HepG2 (cell line): ENCODE results near the gene SLC25A44. TPM values are rescaled to one million over a fixed set of nuclear protein-coding genes. Genes with fewer than 3 reads are reported as not detected.
A peak's percentile ranks its signal among the peaks of the same experiment; 100 is the strongest.

Experiments used
- ATAC-seq: fragments of 200-7000 bp; cut with Tn5 transposase; 3 replicates; pipeline ENCODE4 v1.9.1; 2020; ENCODE audit warnings: mild to moderate bottlenecking, moderate library complexity
- BruUV-seq: library from RNA; stranded (reverse); fragments of 400-500 nt; replicated peaks from 2 replicates; lab custom pipeline; 2021; lab: Mats Ljungman, UMichigan
- CTCF ChIA-PET: fragments of 300-600 bp; formaldehyde crosslinking; extraction: SDS; loops from one replicate; lab custom pipeline; 2021; ENCODE audit warnings: low total read pairs, inconsistent platforms, low intra/inter-chr PET ratio; lab: Yijun Ruan, JAX
- POLR2A ChIA-PET: fragments of 350-600 bp; sonication (Branson Sonifier 250); formaldehyde crosslinking; loops from one replicate; lab custom pipeline; 2020; ENCODE audit warnings: antibody characterized with exemption, inconsistent platforms; lab: Yijun Ruan, JAX
- DNase-seq: peaks from one replicate; pipeline ENCODE4 v3.0.0-alpha.2; 2015; ENCODE audit warnings: low spot score
- FAIRE-seq: peaks from 3 replicates; lab custom pipeline; 2011; peaks lifted over from hg19 to GRCh38; lab: Jason Lieb, UNC
- H2AFZ ChIP-seq: one replicate; pipeline ENCODE4 v1.6.1; 2011; ENCODE audit warnings: low read length, inconsistent platforms
- H3K27ac ChIP-seq: fragments of 300-600 bp; 3 replicates; pipeline ENCODE4 v1.8.0; 2011; ENCODE audit warnings: mixed run types, mild to moderate bottlenecking, mixed read lengths, low read length, inconsistent platforms; ENCODE audit not compliant: insufficient read depth; ENCODE audit errors: extremely low read length
- H3K27me3 ChIP-seq, 2 experiments: fragments of 200-600 bp in 1 of 2; 2 replicates in 1 of 2; 3 replicates in 1 of 2; pipeline versions ENCODE4 v1.6.0 to v1.8.0; 2011; ENCODE audit warnings: low read length in 2 of 2, mild to moderate bottlenecking in 2 of 2, moderate library complexity in 2 of 2, inconsistent platforms in 1 of 2; ENCODE audit not compliant: insufficient read depth in 2 of 2, control insufficient read depth in 1 of 2
- H3K36me3 ChIP-seq, 2 experiments: fragments of 200-600 bp in 1 of 2; replicated peaks in 1 of 2; 2 replicates in 1 of 2; 3 replicates in 1 of 2; pipeline versions ENCODE4 v1.5.1 to v1.8.0; 2011; ENCODE audit warnings: low read length in 2 of 2, inconsistent platforms in 1 of 2; ENCODE audit not compliant: insufficient read depth in 2 of 2, control insufficient read depth in 1 of 2
- H3K4me1 ChIP-seq: 2 replicates; pipeline ENCODE4 v1.5.1; 2012; ENCODE audit warnings: low read length, inconsistent platforms; ENCODE audit not compliant: insufficient read depth
- H3K4me2 ChIP-seq: 2 replicates; pipeline ENCODE4 v1.6.0; 2011; ENCODE audit warnings: low read depth, low read length, inconsistent platforms
- H3K4me3 ChIP-seq, 3 experiments: fragments of 200-600 bp in 1 of 3; sonication (generic), shearing (Covaris generic) in 1 of 3; replicated peaks in 1 of 3; 2 replicates each; pipeline ENCODE4 v1.5.1; 2011 to 2016; ENCODE audit warnings: low read length in 3 of 3, inconsistent platforms in 2 of 3, low read depth in 2 of 3, mild to moderate bottlenecking in 2 of 3, control low read depth in 1 of 3, mixed read lengths in 1 of 3; ENCODE audit not compliant: insufficient read depth in 1 of 3
- H3K79me2 ChIP-seq: one replicate; pipeline ENCODE4 v1.6.1; 2011; ENCODE audit warnings: low read length, inconsistent platforms; ENCODE audit not compliant: insufficient read depth
- H3K9ac ChIP-seq: 2 replicates; pipeline ENCODE4 v1.6.0; 2011; ENCODE audit warnings: mild to moderate bottlenecking, low read depth, low read length, inconsistent platforms; ENCODE audit not compliant: insufficient read depth
- H3K9me3 ChIP-seq: 2 replicates; pipeline ENCODE4 v1.5.1; 2012; ENCODE audit warnings: mild to moderate bottlenecking, low read length
- H4K20me1 ChIP-seq: 2 replicates; pipeline ENCODE4 v1.6.0; 2011; ENCODE audit warnings: inconsistent platforms, mild to moderate bottlenecking, low read length, moderate library complexity; ENCODE audit not compliant: insufficient read depth
- GABPB1 ChIP-seq: IDR thresholded peaks from 2 replicates; pipeline ENCODE4 v1.6.1; 2016; ENCODE audit warnings: mild to moderate bottlenecking, missing genetic modification reagents, moderate library complexity, missing compliant biosample characterization
- HDAC6 ChIP-seq: fragments of 200-600 bp; sonication (generic); IDR thresholded peaks from 2 replicates; pipeline ENCODE4 v1.7.0; 2017; ENCODE audit warnings: mild to moderate bottlenecking, antibody characterized with exemption, low read length, low read depth
- MAFG ChIP-seq: sonication (generic); formaldehyde crosslinking; IDR thresholded peaks from 2 replicates; pipeline ENCODE4 v1.5.1; 2020; ENCODE audit warnings: mild to moderate bottlenecking, missing genetic modification reagents
- SRF ChIP-seq: IDR thresholded peaks from 2 replicates; pipeline ENCODE4 v1.6.1; 2011; ENCODE audit warnings: mild to moderate bottlenecking, low read depth, low read length, moderate library complexity
- SUZ12 ChIP-seq: fragments of 150-350 bp; IDR thresholded peaks from 2 replicates; pipeline ENCODE4 v1.6.1; 2014; ENCODE audit warnings: low read depth, low read length
- WIZ ChIP-seq: sonication (generic); formaldehyde crosslinking; IDR thresholded peaks from 2 replicates; pipeline ENCODE4 v1.5.1; 2020; ENCODE audit warnings: mild to moderate bottlenecking, missing genetic modification reagents
- ZBTB3 ChIP-seq: sonication (generic); formaldehyde crosslinking; IDR thresholded peaks from 2 replicates; pipeline ENCODE4 v1.4.0; 2020; ENCODE audit warnings: low read depth, mild to moderate bottlenecking, moderate library complexity, missing genetic modification reagents, borderline replicate concordance
- ZNF431 ChIP-seq: sonication (generic); formaldehyde crosslinking; IDR thresholded peaks from 2 replicates; pipeline ENCODE4 v1.9.0; 2022; ENCODE audit warnings: missing genetic modification reagents, low read depth, mild to moderate bottlenecking, borderline replicate concordance
- ZNF780A ChIP-seq: sonication (generic); formaldehyde crosslinking; IDR thresholded peaks from 2 replicates; pipeline ENCODE4 v1.8.0; 2022; ENCODE audit warnings: mild to moderate bottlenecking, missing genetic modification reagents, moderate library complexity
- WGBS: methylation state at CpG from one replicate; pipeline ENCODE4 v1.1.6; 2017; ENCODE audit warnings: low lambda C conversion rate; 5-methylcytosine and 5-hydroxymethylcytosine counted together
- in situ Hi-C: cut with HindIII; loops from 2 replicates; pipeline ENCODE4 v1.10.0; 2017; ENCODE audit warnings: low pct_unique_long_range_greater_than_20kb; ENCODE audit not compliant: extremely low pct_ligation_motif_present
- intact Hi-C: fragments of 100-400 bp; cut with micrococcal nuclease; formaldehyde crosslinking; loops from one replicate; pipeline ENCODE4 v1.10.0; 2022; ENCODE audit not compliant: unreplicated experiment
- polyA plus RNA-seq, 8 experiments: library from polyadenylated mRNA; depleted of rRNA in 3 of 8; stranded (reverse) in 7 of 8; unstranded in 1 of 8; fragments of >200 nt; fragmentation: Illumina TruSeq in 4 of 8; extraction: Trizol in 4 of 8; gene quantifications; 2 replicates each; pipeline versions ENCODE4 v1.2.1 to v1.2.3, GENCODE V29; 2011 to 2016; ENCODE audit warnings: low read depth in 4 of 8, missing spikeins in 1 of 8, mixed read lengths in 1 of 8; ENCODE audit not compliant: insufficient read depth in 1 of 8
- total RNA-seq, 5 experiments: library from RNA; depleted of rRNA; stranded (reverse); fragments of >200 nt; fragmentation: Illumina TruSeq; extraction: Trizol; gene quantifications; 2 replicates each; pipeline ENCODE4 v1.2.3, GENCODE V29; 2016; ENCODE audit warnings: low read depth in 1 of 5
- TF ChIP-seq, protein P1 (sequence below): sonication (generic); formaldehyde crosslinking; IDR thresholded peaks from 2 replicates; pipeline ENCODE4 v1.4.0; 2020; ENCODE audit warnings: missing genetic modification reagents, borderline replicate concordance
- TF ChIP-seq, protein P2 (sequence below): sonication (generic); formaldehyde crosslinking; IDR thresholded peaks from 2 replicates; pipeline ENCODE4 v1.5.0; 2020; ENCODE audit warnings: mild to moderate bottlenecking, missing genetic modification reagents
- TF ChIP-seq, protein P3 (sequence below): sonication (generic); formaldehyde crosslinking; IDR thresholded peaks from 2 replicates; pipeline ENCODE4 v1.8.0; 2022; ENCODE audit warnings: mild to moderate bottlenecking, missing genetic modification reagents
- TF ChIP-seq, protein P4 (sequence below): sonication (generic); formaldehyde crosslinking; conservative IDR thresholded peaks from 2 replicates; pipeline ENCODE4 v1.8.0; 2022; ENCODE audit warnings: missing genetic modification reagents

Gene SLC25A44
- total and polyA plus RNA-seq, 2 of the 13 experiments (the other 11 are each of a cell fraction or from before 2014, with no cell fraction given) = 10.7 to 13.4 TPM

DNA sequence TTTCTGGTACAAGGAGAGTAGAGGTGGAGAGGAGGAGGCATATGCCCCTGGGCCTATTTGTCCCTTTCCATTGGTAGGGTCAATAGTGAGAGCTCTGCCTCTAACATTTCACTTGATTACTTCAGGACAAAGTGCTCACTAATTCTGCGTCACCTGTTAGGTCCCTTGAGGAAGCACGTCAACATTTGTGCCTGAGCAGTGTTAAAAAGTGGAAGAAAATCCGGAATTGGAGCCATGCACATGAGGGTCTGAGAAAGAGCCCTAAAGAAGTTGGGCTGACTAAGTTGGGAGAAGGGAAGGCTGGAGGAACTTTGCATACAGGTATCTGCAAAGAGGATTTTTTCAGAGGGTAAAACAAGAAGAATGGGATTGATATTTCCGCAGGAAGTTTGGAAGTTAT lies 1.9 kb downstream of the SLC25A44 start (continued):
- TF ChIP-seq, protein P1, sequence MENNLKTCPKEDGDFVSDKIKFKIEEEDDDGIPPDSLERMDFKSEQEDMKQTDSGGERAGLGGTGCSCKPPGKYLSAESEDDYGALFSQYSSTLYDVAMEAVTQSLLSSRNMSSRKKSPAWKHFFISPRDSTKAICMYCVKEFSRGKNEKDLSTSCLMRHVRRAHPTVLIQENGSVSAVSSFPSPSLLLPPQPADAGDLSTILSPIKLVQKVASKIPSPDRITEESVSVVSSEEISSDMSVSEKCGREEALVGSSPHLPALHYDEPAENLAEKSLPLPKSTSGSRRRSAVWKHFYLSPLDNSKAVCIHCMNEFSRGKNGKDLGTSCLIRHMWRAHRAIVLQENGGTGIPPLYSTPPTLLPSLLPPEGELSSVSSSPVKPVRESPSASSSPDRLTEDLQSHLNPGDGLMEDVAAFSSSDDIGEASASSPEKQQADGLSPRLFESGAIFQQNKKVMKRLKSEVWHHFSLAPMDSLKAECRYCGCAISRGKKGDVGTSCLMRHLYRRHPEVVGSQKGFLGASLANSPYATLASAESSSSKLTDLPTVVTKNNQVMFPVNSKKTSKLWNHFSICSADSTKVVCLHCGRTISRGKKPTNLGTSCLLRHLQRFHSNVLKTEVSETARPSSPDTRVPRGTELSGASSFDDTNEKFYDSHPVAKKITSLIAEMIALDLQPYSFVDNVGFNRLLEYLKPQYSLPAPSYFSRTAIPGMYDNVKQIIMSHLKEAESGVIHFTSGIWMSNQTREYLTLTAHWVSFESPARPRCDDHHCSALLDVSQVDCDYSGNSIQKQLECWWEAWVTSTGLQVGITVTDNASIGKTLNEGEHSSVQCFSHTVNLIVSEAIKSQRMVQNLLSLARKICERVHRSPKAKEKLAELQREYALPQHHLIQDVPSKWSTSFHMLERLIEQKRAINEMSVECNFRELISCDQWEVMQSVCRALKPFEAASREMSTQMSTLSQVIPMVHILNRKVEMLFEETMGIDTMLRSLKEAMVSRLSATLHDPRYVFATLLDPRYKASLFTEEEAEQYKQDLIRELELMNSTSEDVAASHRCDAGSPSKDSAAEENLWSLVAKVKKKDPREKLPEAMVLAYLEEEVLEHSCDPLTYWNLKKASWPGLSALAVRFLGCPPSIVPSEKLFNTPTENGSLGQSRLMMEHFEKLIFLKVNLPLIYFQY (CRISPR knock-in tag) = no peak
- no peak for TF ChIP-seq SRF
- TF ChIP-seq, protein P2, sequence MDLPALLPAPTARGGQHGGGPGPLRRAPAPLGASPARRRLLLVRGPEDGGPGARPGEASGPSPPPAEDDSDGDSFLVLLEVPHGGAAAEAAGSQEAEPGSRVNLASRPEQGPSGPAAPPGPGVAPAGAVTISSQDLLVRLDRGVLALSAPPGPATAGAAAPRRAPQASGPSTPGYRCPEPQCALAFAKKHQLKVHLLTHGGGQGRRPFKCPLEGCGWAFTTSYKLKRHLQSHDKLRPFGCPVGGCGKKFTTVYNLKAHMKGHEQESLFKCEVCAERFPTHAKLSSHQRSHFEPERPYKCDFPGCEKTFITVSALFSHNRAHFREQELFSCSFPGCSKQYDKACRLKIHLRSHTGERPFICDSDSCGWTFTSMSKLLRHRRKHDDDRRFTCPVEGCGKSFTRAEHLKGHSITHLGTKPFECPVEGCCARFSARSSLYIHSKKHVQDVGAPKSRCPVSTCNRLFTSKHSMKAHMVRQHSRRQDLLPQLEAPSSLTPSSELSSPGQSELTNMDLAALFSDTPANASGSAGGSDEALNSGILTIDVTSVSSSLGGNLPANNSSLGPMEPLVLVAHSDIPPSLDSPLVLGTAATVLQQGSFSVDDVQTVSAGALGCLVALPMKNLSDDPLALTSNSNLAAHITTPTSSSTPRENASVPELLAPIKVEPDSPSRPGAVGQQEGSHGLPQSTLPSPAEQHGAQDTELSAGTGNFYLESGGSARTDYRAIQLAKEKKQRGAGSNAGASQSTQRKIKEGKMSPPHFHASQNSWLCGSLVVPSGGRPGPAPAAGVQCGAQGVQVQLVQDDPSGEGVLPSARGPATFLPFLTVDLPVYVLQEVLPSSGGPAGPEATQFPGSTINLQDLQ (CRISPR knock-in tag) = no peak

DNA sequence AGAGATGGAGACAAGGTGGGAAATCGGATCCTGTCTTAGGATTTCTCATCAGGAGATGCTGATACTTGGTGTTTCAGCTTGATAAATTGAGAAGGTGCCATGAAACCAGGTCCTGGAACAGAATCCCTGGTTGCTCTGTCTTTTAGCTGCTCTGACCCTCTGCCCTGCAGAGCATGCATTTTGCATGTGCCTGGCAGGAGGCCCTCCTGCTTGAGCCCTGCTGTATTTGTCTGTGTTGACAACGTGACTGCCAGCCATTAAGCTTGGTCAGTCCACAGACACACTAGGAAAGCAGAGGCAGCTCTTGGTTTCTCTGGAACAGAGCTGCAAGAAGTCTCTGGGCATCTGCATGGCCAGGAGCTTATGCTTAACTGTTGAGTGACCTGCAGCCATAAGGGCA lies 2.5 kb downstream of the SLC25A44 start:
- FAIRE-seq (no peak), DNase-seq (no peak), ATAC-seq (no peak)
- H3K27ac ChIP-seq = peak overlapping the region; percentile 4
- POLR2A ChIA-PET = interaction anchor here (3.6 kb wide), 1 partner anchor 17 kb away, joined by 32 read pairs; the partner anchor contains the start of gene PMF1
- peaks cover 13 to 18% of the 10 kb centered on the region in 2 experiments for H3K36me3 ChIP-seq
- CTCF ChIA-PET = no interaction called here
- H3K4me2 ChIP-seq = no peak overlapping the region
- no TSS peak for BruUV-seq
- in situ Hi-C loops = no loop called here
- no peaks in the 10 kb centered on the region; a peak in 1 of 5 replicates for H3K27me3 ChIP-seq
- no peak overlapping the region for H3K4me3 ChIP-seq
- H3K79me2 ChIP-seq = peaks cover 36% of the 10 kb centered on the region
- intact Hi-C loops = no loop called here
- 60% methylated on average over 2 of the region's 2 CpGs for WGBS
- no peaks in the 10 kb centered on the region for H4K20me1 ChIP-seq
- peaks cover 67% of the 10 kb centered on the region for H3K4me1 ChIP-seq
- H3K9me3 ChIP-seq = no peaks in the 10 kb centered on the region
- no peak overlapping the region; the same call in 1 of the 2 replicates for H3K9ac ChIP-seq
- H2AFZ ChIP-seq = no peak overlapping the region
- TF ChIP-seq MAFG (CRISPR knock-in tag) (no peak), WIZ (no peak), ZNF780A (no peak), ZBTB3 (no peak), HDAC6 (no peak), SUZ12 (no peak), ZNF431 (CRISPR knock-in tag) (no peak), GABPB1 (CRISPR knock-in tag) (no peak)
- TF ChIP-seq, protein P3, sequence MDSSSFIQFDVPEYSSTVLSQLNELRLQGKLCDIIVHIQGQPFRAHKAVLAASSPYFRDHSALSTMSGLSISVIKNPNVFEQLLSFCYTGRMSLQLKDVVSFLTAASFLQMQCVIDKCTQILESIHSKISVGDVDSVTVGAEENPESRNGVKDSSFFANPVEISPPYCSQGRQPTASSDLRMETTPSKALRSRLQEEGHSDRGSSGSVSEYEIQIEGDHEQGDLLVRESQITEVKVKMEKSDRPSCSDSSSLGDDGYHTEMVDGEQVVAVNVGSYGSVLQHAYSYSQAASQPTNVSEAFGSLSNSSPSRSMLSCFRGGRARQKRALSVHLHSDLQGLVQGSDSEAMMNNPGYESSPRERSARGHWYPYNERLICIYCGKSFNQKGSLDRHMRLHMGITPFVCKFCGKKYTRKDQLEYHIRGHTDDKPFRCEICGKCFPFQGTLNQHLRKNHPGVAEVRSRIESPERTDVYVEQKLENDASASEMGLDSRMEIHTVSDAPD = no peak
- TF ChIP-seq, protein P4, sequence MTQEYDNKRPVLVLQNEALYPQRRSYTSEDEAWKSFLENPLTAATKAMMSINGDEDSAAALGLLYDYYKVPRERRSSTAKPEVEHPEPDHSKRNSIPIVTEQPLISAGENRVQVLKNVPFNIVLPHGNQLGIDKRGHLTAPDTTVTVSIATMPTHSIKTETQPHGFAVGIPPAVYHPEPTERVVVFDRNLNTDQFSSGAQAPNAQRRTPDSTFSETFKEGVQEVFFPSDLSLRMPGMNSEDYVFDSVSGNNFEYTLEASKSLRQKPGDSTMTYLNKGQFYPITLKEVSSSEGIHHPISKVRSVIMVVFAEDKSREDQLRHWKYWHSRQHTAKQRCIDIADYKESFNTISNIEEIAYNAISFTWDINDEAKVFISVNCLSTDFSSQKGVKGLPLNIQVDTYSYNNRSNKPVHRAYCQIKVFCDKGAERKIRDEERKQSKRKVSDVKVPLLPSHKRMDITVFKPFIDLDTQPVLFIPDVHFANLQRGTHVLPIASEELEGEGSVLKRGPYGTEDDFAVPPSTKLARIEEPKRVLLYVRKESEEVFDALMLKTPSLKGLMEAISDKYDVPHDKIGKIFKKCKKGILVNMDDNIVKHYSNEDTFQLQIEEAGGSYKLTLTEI (CRISPR knock-in tag) = no peak
